Effector CD8-positive, alpha-beta T cell (primary cell): Measurements from ENCODE around the gene MT1F.

Experiments used
- DNase-seq: peaks from one replicate; lab custom pipeline; 2025; lab: John Stamatoyannopoulos, UW

Gene MT1F

DNA sequence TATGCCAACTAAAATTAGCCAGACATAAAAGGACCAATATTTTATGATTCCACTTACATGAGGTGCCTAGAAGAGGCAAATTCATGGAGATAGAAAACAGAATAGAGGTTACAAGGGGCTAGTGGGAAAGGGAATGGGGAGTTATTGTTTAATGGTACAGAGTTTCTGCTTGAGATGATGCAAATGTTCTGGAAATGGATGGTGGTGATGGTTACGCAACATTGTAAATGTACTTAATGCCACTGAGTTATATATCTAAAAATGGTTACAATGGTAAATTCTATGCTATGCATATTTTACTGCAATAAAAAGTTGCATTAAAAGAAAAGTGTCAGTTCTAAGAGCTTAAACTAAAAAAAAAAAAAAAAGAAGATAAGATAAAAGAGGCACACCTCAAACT, 42.4 kb downstream of the MT1F start:
- DNase-seq = no peak

DNA sequence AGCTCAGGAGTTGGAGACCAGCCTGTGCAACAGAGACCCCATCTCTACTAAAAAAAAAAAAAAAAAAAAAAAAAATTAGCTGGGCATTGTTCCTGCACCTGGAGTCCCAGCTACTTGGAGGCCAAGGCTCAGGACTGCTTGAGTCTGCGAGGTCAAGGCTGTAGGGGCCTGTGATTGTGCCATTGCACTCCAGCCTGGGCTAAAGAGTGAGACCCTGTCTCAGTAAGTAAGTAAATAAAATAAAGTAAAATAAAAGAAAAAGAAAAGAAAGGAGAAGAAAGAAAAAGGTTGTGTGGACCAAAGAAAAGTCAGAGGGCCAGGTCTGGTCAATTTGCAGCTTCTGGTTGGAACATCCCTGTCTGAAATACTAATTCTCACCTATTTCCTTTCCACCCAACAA, 42.9 kb downstream of the MT1F start:
- no peak for DNase-seq

- DNase-seq = no peak
Observed at GRCh38 chr16:56701534-56701933, 43.8 kb downstream of the MT1F start.

DNA sequence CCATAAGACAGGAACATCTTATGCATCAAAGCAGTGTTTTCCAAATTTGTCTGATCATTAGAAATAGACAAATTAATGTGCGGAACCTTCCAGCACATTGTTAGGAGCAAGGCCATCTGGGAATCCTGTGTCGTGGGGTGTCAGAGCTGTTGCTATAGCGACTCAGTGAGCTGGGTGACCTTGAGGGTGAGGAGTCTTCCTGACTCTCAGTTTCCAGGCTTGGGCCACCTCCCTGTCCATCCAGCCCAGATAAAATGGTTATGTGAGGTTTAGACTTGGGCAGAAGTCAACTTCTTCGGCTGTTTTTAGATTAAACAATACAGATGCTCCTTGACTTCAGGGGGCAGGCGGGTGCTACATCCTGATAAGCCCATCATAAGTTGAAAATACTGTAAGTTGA, 45.1 kb downstream of the MT1F start:
- DNase-seq = no peak
